Activated CD4-positive, alpha-beta T cell treated with anti-CD3 and anti-CD28 coated beads, Interleukin-2, Interleukin-4, amounts not matched to agents 100 ng/mL and 50 ng/mL, durations not matched to agents 16 hours and 8 hours (primary cell): Measurements from ENCODE around the gene CD8B2.
A peak's percentile ranks its signal among the peaks of the same experiment; 100 is the strongest.
"Not testable (repeated sequence)": the region's sequence is repeated elsewhere in the genome, so short reads cannot be mapped to it uniquely, and the experiment has no call there.

Source experiments
- DNase-seq: peaks from one replicate; pipeline ENCODE4 v3.0.0-alpha.2; 2020; ENCODE audit warnings: low spot score

CD8B2 gene

GRCh38 chr2:106551417-106552130 is 64.4 kb downstream of the CD8B2 start:
- no peak for DNase-seq

GRCh38 chr2:106552921-106553320 is 65.8 kb downstream of the CD8B2 start:
- DNase-seq: no peak

- DNase-seq: no peak
These were observed 66.2 kb downstream of the CD8B2 start for GRCh38 chr2:106553321-106553720.

GRCh38 chr2:106554411-106554810 is 67.2 kb downstream of the CD8B2 start:
- DNase-seq: no peak

GRCh38 chr2:106555053-106555452 is 67.9 kb downstream of the CD8B2 start:
- DNase-seq: no peak

GRCh38 chr2:106559786-106560185 is 72.6 kb downstream of the CD8B2 start:
- not testable (repeated sequence) for DNase-seq

- no peak for DNase-seq
These were observed 73.6 kb downstream of the CD8B2 start for GRCh38 chr2:106560773-106561172.

- no peak for DNase-seq
These were observed 74.2 kb downstream of the CD8B2 start for GRCh38 chr2:106561356-106561755.

GRCh38 chr2:106561803-106562202 is 74.6 kb downstream of the CD8B2 start:
- DNase-seq: no peak

- DNase-seq: no peak
These were observed 75.4 kb downstream of the CD8B2 start for GRCh38 chr2:106562268-106563186.

GRCh38 chr2:106563195-106563594 is 76.0 kb downstream of the CD8B2 start:
- DNase-seq: no peak

GRCh38 chr2:106565599-106565998 is 78.4 kb downstream of the CD8B2 start:
- DNase-seq: no peak

GRCh38 chr2:106566050-106566449 is 78.9 kb downstream of the CD8B2 start:
- DNase-seq: peak; percentile 6

GRCh38 chr2:106566484-106566883 is 79.3 kb downstream of the CD8B2 start:
- not testable (repeated sequence) for DNase-seq

GRCh38 chr2:106570316-106570715 is 83.2 kb downstream of the CD8B2 start:
- no peak for DNase-seq
